ENCODE data around the gene ANKRD36.
"Not testable (repeated sequence)": the region's sequence is repeated elsewhere in the genome, so short reads cannot be mapped to it uniquely, and the experiment has no call there.

Gene ANKRD36

DNA sequence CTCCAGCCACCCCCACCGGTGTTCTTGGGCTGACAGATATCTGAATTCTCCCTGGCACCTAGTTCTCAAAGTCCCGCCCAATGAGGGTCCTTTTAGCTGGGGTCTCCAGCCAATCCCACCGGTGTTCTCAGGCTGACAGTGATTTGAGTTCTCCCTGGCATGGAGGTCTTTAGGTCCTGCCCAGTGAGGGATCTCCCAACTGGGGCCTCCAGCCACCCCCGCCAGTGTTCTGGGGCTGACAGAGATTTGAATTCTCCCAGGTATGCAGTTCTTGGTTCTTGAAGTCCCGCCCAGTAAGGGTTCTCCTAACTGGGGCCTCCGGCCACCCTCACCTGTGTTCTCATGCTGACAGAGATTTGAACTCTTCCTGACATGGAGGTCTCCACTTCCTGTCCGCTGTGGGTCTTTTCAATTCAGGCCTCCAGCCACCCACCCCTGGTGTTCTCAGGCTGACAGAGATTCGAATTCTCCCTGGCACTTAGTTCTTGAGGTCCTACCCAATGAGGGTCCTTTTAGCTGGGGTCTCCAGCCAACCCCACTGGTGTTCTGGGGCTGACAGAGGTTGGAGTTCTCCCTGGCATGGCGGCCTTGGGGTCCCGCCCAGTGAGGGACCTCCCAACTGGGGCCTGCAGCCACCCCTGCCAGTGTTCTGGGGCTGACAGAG lies 154.6 kb downstream of the ANKRD36 start:
- H3K4me3 ChIP-seq, result no peak overlapping the region

DNA sequence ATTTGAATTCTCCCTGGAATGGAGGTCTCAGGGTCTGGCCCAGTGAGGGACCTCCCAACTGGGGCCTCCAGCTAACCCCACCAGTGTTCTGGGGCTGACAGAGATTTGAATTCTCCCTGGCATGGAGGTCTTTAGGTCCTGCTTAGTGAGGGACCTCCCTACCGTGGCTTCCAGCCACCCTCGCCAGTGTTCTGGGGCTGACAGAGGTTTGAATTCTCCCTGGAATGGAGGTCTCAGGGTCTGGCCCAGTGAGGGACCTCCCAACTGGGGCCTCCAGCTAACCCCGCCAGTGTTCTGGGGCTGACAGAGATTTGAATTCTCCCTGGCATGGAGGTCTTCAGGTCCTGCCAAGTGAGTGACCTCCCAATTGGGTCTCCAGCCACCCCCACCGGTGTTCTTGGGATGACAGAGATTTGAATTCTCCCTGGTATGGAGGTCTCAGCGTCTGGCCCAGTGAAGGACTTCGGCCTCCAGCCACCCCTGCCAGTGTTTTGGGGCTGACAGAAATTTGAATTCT lies 155.2 kb downstream of the ANKRD36 start:
- H3K4me1 ChIP-seq, H3K27ac ChIP-seq, H3K4me3 ChIP-seq, H3K27me3 ChIP-seq, H4K20me1 ChIP-seq, H3K9ac ChIP-seq, H3K4me2 ChIP-seq: not testable (repeated sequence)
- H3K36me3 ChIP-seq, result peaks cover 12% of the 10 kb centered on the region
- peaks cover 13% of the 10 kb centered on the region for H3K9me3 ChIP-seq

More for the DNA sequence above, 154.6 kb downstream of the ANKRD36 start:
- no peaks in the 10 kb centered on the region for H4K20me1 ChIP-seq
- H3K9me3 ChIP-seq, result peaks cover 13% of the 10 kb centered on the region
- H3K27me3 ChIP-seq, result no peaks in the 10 kb centered on the region
- H3K27ac ChIP-seq, result no peak overlapping the region
- H3K36me3 ChIP-seq, result peaks cover 12% of the 10 kb centered on the region
- no peak for TF ChIP-seq Cebpa-rat (IDR thresholded peaks at IDR 0.05)
- no peaks in the 10 kb centered on the region for H3K4me1 ChIP-seq
- no peak overlapping the region for H3K4me2 ChIP-seq
- no peak overlapping the region for H3K9ac ChIP-seq

DNA sequence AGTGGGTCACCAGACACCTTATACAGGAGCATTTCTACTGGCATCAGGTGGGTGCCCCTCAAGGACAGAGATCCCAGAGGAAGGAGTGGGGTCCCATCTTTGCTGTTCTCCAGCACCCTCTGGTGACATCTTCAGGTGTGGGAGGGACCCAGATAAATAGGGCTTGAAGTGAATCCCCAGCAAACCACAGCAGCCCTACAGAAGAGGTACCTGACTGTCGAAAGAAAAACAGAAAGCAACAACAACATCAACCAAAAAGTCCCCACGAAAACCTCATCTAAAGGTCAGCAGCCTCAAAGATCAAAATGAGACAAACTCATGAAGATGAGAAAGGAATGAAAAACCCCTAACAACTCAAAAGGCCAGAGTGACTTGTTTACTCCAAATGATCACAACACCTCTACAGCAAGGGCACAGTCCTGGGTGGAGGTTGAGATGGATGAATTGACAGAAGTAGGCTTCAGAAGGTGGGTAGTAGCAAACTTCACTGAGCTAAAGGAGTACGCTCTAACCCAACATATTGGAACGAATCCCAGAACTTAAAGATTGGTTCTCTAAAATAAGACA lies 163.4 kb downstream of the ANKRD36 start:
- H3K4me3 ChIP-seq, H3K9me3 ChIP-seq, H3K27ac ChIP-seq, H3K4me1 ChIP-seq, H3K4me2 ChIP-seq, H3K36me3 ChIP-seq, H3K9ac ChIP-seq, H3K27me3 ChIP-seq, H4K20me1 ChIP-seq: not testable (repeated sequence)

GRCh38 chr2:97285187-97285586 lies 172.2 kb downstream of the ANKRD36 start:
- not testable (repeated sequence) for H4K20me1 ChIP-seq, H3K9ac ChIP-seq, H3K9me3 ChIP-seq, H3K4me1 ChIP-seq, H3K27ac ChIP-seq, H3K36me3 ChIP-seq, H3K4me2 ChIP-seq, H3K27me3 ChIP-seq, H3K4me3 ChIP-seq

DNA sequence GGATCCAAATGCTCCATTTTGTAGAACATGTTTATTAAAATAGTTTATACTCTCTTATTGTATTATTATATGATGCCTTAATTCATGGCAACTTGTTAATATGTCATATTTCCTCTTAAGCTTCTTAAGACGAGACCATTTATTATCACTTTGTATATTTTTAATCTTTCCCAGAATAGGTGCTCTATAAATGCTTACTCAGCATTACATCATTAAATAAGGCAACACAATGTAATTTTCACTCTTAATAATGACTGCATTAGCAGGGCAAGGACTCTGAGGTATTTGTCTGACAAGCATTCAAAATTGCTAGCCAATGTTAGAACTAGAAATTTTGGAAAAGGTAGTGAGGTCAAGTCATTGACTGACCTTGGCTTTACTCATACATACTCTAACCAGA lies 180.7 kb downstream of the ANKRD36 start:
- H3K4me3 ChIP-seq, H3K36me3 ChIP-seq, H3K4me2 ChIP-seq, H3K27me3 ChIP-seq, H3K9me3 ChIP-seq, H3K4me1 ChIP-seq, H3K9ac ChIP-seq, H3K27ac ChIP-seq, H4K20me1 ChIP-seq: not testable (repeated sequence)

Data from BLaER1 (cell line).